Measurements from ENCODE around the gene TACR2. TPM values are rescaled to one million over a fixed set of nuclear protein-coding genes. Genes with fewer than 3 reads are reported as not detected.

Gene TACR2
- total and polyA plus RNA-seq, 2 donors (not counting 3 experiments of a cell fraction or from before 2014, with no cell fraction given), result 0.19 TPM; not detected in 1

- no peak for FAIRE-seq
- CTCF ChIA-PET, result interaction anchor here (1.2 to 2.9 kb wide), 7 partner anchors 9 to 219 kb away, joined by 3 to 15 read pairs (median 6); no protein-coding TSS in a partner anchor
- intact Hi-C loops (cut with micrococcal nuclease), result no loop called here
Observed at GRCh38 chr10:69418052-69418752, 1.5 kb upstream of the TACR2 start.

More at GRCh38 chr10:69418052-69418752, 1.5 kb upstream of the TACR2 start:
- Histone ChIP-seq H3K4me1 (ENCODE audit: control insufficient read depth, extremely low read depth, insufficient read depth, low read length) (no peaks in the 10 kb centered on the region), H3K36me3 (ENCODE audit: control insufficient read depth in 2 of 2, extremely low read depth in 1 of 2, insufficient read depth in 2 of 2, low read length in 2 of 2) (no peaks in the 10 kb centered on the region), H2AFZ (ENCODE audit: low read depth, low read length) (no peak overlapping the region), H3K79me2 (ENCODE audit: control insufficient read depth, insufficient read depth, low read length) (no peaks in the 10 kb centered on the region), H3K4me2 (ENCODE audit: insufficient read depth, low read length) (no peak overlapping the region), H3K27ac (ENCODE audit: insufficient read depth, low read depth, low read length) (no peak overlapping the region), H3K9me3 (replicated peaks; ENCODE audit: control insufficient read depth, insufficient read depth, low read length) (no peaks in the 10 kb centered on the region), H3K9me1 (replicated peaks; ENCODE audit: control insufficient read depth, extremely low read depth, insufficient read depth, low read length) (no peaks in the 10 kb centered on the region), H3K4me3 (replicated peaks in 1 of 3; ENCODE audit: insufficient read depth in 1 of 3, low read depth in 1 of 3, low read length in 3 of 3) (no peak overlapping the region), H3K9ac (replicated peaks; ENCODE audit: extremely low read depth, insufficient read depth, low read length) (no peak overlapping the region), H3K27me3 (ENCODE audit: control insufficient read depth in 2 of 2, insufficient read depth in 2 of 2, low read length in 2 of 2) (peaks cover 0 to 1% of the 10 kb centered on the region in 2 experiments), H4K20me1 (replicated peaks; ENCODE audit: control insufficient read depth, extremely low read depth, insufficient read depth, low read length) (no peaks in the 10 kb centered on the region)
- DNase-seq (ENCODE audit: low read depth, low spot score), result no peak
- POLR2A ChIA-PET, result no interaction called here
- dilution Hi-C loops (cut with MboI; ENCODE audit: extremely low pct_ligation_motif_present, low sequenced_read_pairs), result no loop called here
- BruUV-seq (replicated peaks), result no TSS peak
- TF ChIP-seq MYC (IDR thresholded peaks at IDR 0.05; ENCODE audit: low read depth, low read length) (no peak), EZH2 (IDR thresholded peaks at IDR 0.05; ENCODE audit: borderline replicate concordance, low read depth, low read length, severe bottlenecking) (no peak), FOS (IDR thresholded peaks at IDR 0.05; ENCODE audit: borderline replicate concordance, insufficient read depth, low read length) (no peak), JUN (IDR thresholded peaks at IDR 0.05; ENCODE audit: borderline replicate concordance, insufficient read depth, insufficient read length, low read depth) (no peak), CTCF (IDR thresholded peaks at IDR 0.05; ENCODE audit: extremely low read depth in 1 of 2, insufficient read depth in 1 of 2, low read depth in 1 of 2, low read length in 2 of 2) (no peak), GATA2 (IDR thresholded peaks at IDR 0.05; ENCODE audit: insufficient read depth, insufficient read length, low read depth, low read length) (no peak), POLR2A (IDR thresholded peaks at IDR 0.05; ENCODE audit: low read depth, low read length) (no peak), POLR2AphosphoS5 (IDR thresholded peaks at IDR 0.05; ENCODE audit: insufficient read depth, low read depth, low read length) (no peak)

All from endothelial cell of umbilical vein (primary cell).